ENCODE data around the gene SPIRE2. TPM values are rescaled to one million over a fixed set of nuclear protein-coding genes. Genes with fewer than 3 reads are reported as not detected.

Gene SPIRE2
- total RNA-seq, 1 donor from 2014 or later, result 3.2 TPM

DNA sequence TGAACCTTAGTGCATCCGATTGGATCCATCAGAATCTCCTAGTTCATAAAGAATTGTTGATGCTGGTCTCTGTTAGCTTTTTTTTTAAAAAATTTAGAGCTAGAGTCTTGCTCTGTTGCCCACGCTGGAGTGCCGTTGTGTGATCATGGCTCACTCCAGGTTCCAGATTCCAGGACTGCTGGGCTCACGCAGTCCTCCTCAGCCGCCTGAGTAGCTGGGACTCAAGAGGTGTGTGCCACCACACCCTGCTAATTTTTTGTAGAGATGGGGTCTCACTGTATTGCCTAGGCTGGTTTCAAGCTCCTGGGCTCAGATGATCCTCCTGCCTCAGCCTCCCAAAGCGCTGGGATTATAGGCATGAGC, 53.1 kb downstream of the SPIRE2 start:
- no peak for DNase-seq (ENCODE audit: low spot score)
- intact Hi-C loops (cut with DNase I), result no loop called here

GRCh38 chr16:89883346-89884040, 55.2 kb downstream of the SPIRE2 start:
- intact Hi-C loops (cut with DNase I), result no loop called here
- ATAC-seq, result no peak
- no peak for DNase-seq (ENCODE audit: low spot score)

More for the DNA sequence above, 53.1 kb downstream of the SPIRE2 start:
- no peak for ATAC-seq

GRCh38 chr16:89884041-89884421, 55.8 kb downstream of the SPIRE2 start:
- intact Hi-C loops (cut with DNase I), result no loop called here
- DNase-seq (ENCODE audit: low spot score), result no peak
- no peak for ATAC-seq

GRCh38 chr16:89887243-89887642, 59.0 kb downstream of the SPIRE2 start:
- intact Hi-C loops (cut with DNase I), result no loop called here

GRCh38 chr16:89890200-89890599, 61.9 kb downstream of the SPIRE2 start:
- no peak for DNase-seq (ENCODE audit: low spot score)
- intact Hi-C loops (cut with DNase I), result no loop called here
- no peak for ATAC-seq

More at GRCh38 chr16:89887243-89887642, 59.0 kb downstream of the SPIRE2 start:
- ATAC-seq, result no peak
- DNase-seq (ENCODE audit: low spot score), result no peak

- peak; percentile 45 for ATAC-seq
- DNase-seq (ENCODE audit: low spot score), result no peak
- intact Hi-C loops (cut with DNase I), result no loop called here
Observed at GRCh38 chr16:89890886-89891657, 62.8 kb downstream of the SPIRE2 start.

GRCh38 chr16:89892055-89892630, 63.9 kb downstream of the SPIRE2 start:
- ATAC-seq (no peak), DNase-seq (ENCODE audit: low spot score) (no peak)
- intact Hi-C loops (cut with DNase I), result no loop called here

DNA sequence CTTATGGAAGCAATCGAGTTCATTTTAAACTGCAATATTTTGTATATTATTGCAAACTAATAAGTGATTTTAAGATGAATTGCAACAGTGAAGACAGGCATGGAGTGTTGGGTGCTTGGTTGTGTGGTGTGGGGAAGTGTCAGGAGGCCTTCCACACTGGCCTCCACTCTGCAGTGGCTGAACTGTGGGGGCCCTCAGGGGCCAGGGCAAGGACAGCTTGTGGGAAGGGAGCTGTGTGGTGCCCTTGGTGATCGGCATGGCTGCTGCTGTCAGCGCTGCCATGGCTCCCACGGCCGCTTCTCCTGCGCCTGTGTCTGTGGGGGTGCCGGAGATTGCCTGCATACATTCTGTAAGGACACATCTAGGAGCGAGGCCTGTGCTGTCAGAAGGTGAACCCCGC, 64.4 kb downstream of the SPIRE2 start:
- DNase-seq (ENCODE audit: low spot score) (no peak), ATAC-seq (no peak)
- intact Hi-C loops (cut with DNase I), result no loop called here

DNA sequence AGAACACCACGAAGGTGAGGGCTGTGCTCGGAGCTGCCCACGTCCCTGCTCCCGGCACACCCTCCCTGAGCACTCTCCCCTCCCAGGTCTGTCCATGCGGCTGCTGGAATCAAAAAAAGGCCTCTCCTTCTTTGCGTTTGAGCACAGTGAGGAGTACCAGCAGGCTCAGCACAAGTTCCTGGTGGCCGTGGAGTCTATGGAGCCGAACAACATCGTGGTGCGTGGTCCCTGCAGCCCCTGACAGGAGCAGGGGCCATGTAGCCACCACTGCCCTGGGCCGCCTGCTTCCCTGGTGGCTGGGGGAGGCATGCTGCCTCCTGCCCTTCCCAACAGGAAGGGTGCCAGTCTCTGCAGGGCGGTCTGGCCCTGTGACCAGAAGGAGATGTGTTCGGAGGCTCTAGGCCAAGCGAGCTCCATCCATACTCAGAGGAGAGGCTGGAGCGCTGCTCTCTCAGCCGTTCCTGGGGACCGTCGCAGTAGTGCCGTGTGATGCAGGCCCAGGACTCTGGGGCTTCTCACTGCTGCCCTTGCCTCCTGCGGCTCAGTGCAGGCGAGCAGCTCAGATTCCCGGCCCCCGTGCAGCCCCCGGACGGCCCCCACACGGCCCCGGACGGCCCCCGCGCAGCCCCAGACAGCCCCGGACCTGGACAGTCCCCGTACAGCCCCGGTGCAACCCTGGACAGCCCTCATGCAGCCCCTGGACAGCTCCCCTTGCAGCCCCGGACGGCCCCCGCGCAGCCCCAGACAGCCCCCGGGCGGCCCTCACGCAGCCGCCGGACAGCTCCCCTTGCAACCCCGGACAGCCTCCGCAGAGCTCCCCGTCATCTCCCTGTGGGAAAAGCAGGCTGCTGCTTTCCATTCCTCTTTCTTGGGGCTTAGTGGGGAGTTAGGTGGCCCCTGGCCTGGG, 65.6 kb downstream of the SPIRE2 start:
- no peak for DNase-seq (ENCODE audit: low spot score)
- intact Hi-C loops (cut with DNase I), result no loop called here
- no peak for ATAC-seq

DNA sequence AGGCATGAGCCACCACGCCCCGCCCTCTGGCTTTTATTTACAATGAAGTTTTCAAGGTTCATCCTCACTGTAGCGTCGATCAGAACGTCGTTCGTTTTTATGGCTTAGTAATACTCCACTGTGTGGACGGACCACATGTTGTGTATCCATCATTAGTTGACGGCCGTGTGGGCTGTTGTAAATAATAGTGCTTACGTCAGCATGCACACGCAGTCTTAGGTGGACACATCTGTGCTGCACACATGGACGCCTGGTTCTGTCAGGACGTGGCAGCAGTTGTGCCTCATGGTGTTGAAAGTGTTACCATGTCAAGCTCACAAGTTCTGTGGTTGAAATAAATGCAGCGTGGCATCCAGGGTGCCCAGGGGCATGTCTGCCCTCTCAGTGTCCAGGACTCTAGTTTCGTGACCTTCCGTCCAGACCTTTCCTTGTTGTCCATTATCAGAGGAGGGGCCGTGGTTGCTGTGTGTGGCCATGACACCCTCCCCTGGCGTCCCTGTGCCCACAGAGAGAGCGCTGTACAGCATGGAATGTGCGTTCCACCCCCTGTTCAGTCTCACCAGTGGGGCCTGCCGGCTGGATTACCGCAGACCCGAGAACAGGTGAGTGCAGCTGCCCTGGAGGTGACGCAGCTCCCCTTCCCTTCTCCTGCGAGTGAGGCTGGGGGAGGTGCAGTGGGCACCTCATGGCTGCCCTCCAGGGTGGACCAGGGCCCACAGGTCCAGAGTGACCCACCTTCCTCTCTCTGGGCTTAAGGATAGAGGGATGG, 67.4 kb downstream of the SPIRE2 start:
- DNase-seq (ENCODE audit: low spot score) (no peak), ATAC-seq (no peak)
- intact Hi-C loops (cut with DNase I), result no loop called here

- intact Hi-C loops (cut with DNase I), result no loop called here
- DNase-seq (ENCODE audit: low spot score) (no peak), ATAC-seq (no peak)
Observed at GRCh38 chr16:89897204-89897603, 68.9 kb downstream of the SPIRE2 start.

GRCh38 chr16:89898201-89898967, 70.1 kb downstream of the SPIRE2 start:
- ATAC-seq, result no peak
- no peak for DNase-seq (ENCODE audit: low spot score)
- intact Hi-C loops (cut with DNase I), result no loop called here

DNA sequence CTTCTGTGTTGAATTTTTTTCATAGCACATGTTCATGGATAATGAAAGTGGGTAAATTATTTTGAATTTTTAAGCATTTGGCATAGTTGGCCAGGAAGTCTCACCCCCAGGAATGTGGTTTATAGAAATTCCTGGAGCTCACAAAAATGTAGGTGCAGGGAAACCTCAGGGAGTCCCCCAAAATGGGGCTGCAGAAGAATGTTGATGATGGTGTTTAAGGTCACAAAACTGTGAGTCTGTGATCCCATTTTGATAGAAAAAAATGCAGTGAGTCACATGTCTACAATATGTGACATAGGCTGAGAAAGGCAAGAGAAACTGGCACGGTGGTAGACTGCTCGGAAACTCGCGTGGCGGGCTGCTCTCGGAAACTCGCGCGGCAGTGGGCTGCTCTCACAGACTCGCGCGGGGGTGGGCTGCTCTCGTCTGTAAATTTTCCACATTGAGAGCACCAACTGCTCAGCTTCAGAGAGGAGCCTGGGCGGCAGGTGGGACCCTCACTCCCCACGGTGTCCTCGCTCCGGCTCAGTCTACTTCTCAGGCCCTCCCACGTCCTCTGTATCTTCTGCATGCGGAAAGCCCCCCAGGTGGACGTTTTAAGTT, 71.7 kb downstream of the SPIRE2 start:
- ATAC-seq, result no peak
- intact Hi-C loops (cut with DNase I), result no loop called here
- DNase-seq (ENCODE audit: low spot score), result no peak

DNA sequence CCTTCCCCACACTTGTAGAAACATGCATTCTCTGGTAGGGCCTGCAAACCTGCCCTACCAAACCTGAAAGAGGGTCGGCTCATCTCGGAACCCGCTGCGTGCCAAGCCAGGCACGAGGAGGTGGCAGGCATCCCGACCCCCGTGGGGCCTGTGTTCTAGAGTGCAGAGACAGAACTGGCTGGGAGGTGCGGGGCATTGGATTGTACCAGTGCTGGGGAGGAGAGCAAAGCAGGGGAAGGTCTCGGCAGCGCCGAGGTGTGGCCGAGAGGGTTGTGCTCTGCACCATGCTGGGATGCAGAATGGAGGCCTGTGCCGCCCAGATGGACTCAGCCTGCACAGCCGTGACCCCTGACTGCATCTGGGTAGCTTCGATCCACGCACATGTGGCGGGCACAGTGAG, 72.6 kb downstream of the SPIRE2 start:
- DNase-seq (ENCODE audit: low spot score), result no peak
- intact Hi-C loops (cut with DNase I), result no loop called here
- no peak for ATAC-seq

DNA sequence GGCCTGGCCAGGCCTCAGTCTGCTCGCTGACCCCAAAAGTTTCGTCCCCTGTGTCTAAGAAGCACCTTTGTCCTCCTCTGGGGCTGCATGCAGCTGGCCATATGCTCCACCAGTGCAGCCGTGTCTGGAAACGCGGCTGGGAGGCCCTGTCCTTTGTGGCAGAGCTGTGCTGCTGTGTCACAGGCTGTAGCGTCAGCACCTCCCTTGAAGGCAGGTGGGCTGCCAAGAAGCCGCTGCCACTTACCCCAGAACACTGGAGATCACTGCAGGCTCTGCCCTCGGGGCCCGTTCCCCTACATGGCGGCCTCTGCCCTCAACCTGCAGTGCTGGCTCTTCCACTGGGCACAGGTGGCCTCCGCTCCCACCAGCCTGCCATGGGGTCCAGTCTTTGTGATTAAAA, 74.7 kb downstream of the SPIRE2 start:
- DNase-seq (ENCODE audit: low spot score) (no peak), ATAC-seq (no peak)
- intact Hi-C loops (cut with DNase I), result no loop called here

DNA sequence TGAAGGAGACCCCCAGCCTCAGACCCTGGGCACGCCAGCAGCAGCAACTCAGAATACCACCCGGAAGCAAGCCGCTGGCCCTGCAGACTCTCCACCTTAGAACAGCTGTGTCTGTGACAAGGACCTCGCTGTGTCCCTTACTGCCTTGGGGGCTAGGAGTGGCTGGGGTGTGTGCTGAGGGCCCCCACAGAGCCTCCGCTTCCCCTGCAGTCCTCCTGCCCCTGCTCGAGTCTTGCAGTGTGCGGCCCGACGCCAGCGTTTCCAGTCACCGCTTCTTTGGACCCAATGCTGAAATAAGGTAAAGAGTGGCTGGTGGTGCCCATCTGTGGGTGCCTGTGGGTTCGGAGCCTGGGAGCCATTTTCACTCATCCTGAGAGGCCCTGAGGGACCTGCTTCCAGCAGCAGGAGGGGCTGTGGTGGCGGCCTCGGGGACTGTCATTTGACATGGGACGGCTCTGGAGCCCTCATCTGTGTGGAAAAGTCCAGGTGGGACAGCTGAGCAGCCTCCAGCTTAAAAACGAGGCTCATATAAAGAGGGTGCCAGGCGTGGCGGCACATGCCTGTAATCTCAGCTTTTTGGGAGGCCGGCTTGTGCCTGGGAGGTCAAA, 75.7 kb downstream of the SPIRE2 start:
- no peak for ATAC-seq
- no peak for DNase-seq (ENCODE audit: low spot score)
- intact Hi-C loops (cut with DNase I), result no loop called here

Data from sciatic nerve (tissue), 2 donors.